ENCODE results near the gene MIS18A.

- TF ChIP-seq CTCF (IDR thresholded peaks at IDR 0.05) (no peak), POLR2A (IDR thresholded peaks at IDR 0.05) (no peak)
Measured at GRCh38 chr21:32233722-32234301, 45.0 kb downstream of the MIS18A start.

All from testis (tissue), 2 donors.